Epithelial cell of alveolus of lung (primary cell): Measurements from ENCODE around the gene ZNF516. TPM values are rescaled to one million over a fixed set of nuclear protein-coding genes. Genes with fewer than 3 reads are reported as not detected.

ENCODE experiments used
- total RNA-seq: library from RNA; depleted of rRNA; stranded (reverse); fragments of >200 nt; gene quantifications from 2 replicates; pipeline ENCODE4 v1.2.1, GENCODE V29; 2015

The ZNF516 gene
- 26.1 and 47.7 TPM in 2 replicates for total RNA-seq

GRCh38 chr18:76495006-76495370 is at the start of gene ZNF516:
Gene ZNF516 (minus strand): TSS chr18:76495242. CDS start chr18:76443054, 52,188 bp downstream.

